Measurements from ENCODE around the gene LRRN4.

- TF ChIP-seq CTCF (conservative IDR thresholded peaks at IDR 0.05; ENCODE audit: low read length) (no peak), EZH2phosphoT487 (IDR thresholded peaks at IDR 0.05; ENCODE audit: borderline replicate concordance) (no peak)
These were observed 17.6 kb downstream of the LRRN4 start for GRCh38 chr20:6036213-6036612.
